ENCODE measurements around the gene YPEL5.
A peak's percentile ranks its signal among the peaks of the same experiment; 100 is the strongest.

- TF ChIP-seq, protein P1, sequence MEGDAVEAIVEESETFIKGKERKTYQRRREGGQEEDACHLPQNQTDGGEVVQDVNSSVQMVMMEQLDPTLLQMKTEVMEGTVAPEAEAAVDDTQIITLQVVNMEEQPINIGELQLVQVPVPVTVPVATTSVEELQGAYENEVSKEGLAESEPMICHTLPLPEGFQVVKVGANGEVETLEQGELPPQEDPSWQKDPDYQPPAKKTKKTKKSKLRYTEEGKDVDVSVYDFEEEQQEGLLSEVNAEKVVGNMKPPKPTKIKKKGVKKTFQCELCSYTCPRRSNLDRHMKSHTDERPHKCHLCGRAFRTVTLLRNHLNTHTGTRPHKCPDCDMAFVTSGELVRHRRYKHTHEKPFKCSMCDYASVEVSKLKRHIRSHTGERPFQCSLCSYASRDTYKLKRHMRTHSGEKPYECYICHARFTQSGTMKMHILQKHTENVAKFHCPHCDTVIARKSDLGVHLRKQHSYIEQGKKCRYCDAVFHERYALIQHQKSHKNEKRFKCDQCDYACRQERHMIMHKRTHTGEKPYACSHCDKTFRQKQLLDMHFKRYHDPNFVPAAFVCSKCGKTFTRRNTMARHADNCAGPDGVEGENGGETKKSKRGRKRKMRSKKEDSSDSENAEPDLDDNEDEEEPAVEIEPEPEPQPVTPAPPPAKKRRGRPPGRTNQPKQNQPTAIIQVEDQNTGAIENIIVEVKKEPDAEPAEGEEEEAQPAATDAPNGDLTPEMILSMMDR (IDR thresholded peaks at IDR 0.05), result peak; percentile 100
- peak; percentile 55; the same call in 1 of the 2 replicates for TF ChIP-seq POLR2AphosphoS5 (IDR thresholded peaks at IDR 0.05; ENCODE audit: low read depth, low read length)
Measured at GRCh38 chr2:30115141-30115980, 31.4 kb upstream of the YPEL5 start.

Data from SK-N-SH (cell line).